Sigmoid colon (tissue), 7 donors: ENCODE results near the gene HECA. TPM values are rescaled to one million over a fixed set of nuclear protein-coding genes. Genes with fewer than 3 reads are reported as not detected.

Source experiments
- DNase-seq: peaks from one replicate; pipeline ENCODE4 v3.0.0-alpha.2; 2019
- H3K27ac ChIP-seq, 4 donors: fragments of 200-600 bp; sonication (generic); one replicate each; pipeline ENCODE4 v1.5.1; 2016 to 2019; ENCODE audit warnings: mild to moderate bottlenecking in 1 of 4
- H3K27me3 ChIP-seq, 3 donors: fragments of 200-600 bp; sonication (generic); one replicate each; pipeline ENCODE4 v1.5.1; 2019; ENCODE audit warnings: mild to moderate bottlenecking in 1 of 3
- H3K36me3 ChIP-seq, 4 donors: fragments of 200-600 bp; sonication (generic); one replicate each; pipeline ENCODE4 v1.5.1; 2016 to 2019
- H3K4me1 ChIP-seq, 4 donors: fragments of 200-600 bp; sonication (generic); one replicate each; pipeline ENCODE4 v1.5.1; 2017 to 2019
- H3K4me3 ChIP-seq, 4 donors: fragments of 200-600 bp; sonication (generic); one replicate each; pipeline ENCODE4 v1.5.1; 2017 to 2019; ENCODE audit warnings: mild to moderate bottlenecking in 2 of 4, moderate library complexity in 1 of 4
- H3K9me3 ChIP-seq, 4 donors: fragments of 200-600 bp in 3 of 4; sonication (generic) in 3 of 4; one replicate each; pipeline versions ENCODE4 v1.5.1 to v1.6.1; 2013 to 2019
- CTCF ChIP-seq, 4 experiments: fragments of 450-650 bp in 3 of 4; fragments of 200-600 bp in 1 of 4; IDR thresholded peaks; one replicate each; pipeline ENCODE4 v1.5.1; 2016 to 2019; ENCODE audit warnings: antibody characterized with exemption in 4 of 4, mild to moderate bottlenecking in 3 of 4, moderate library complexity in 2 of 4
- EP300 ChIP-seq, 4 donors: sonication (generic); formaldehyde crosslinking; IDR thresholded peaks; one replicate each; pipeline ENCODE4 v1.6.1; 2017; ENCODE audit warnings: antibody characterized with exemption in 4 of 4
- POLR2A ChIP-seq, 2 donors: fragments of 450-650 bp; IDR thresholded peaks; one replicate each; pipeline ENCODE4 v1.6.1; 2016; ENCODE audit warnings: antibody characterized with exemption in 2 of 2, mild to moderate bottlenecking in 2 of 2, moderate library complexity in 2 of 2
- POLR2AphosphoS5 ChIP-seq, 4 donors: sonication (generic); formaldehyde crosslinking; IDR thresholded peaks; one replicate each; pipeline ENCODE4 v1.6.1; 2017; ENCODE audit warnings: antibody characterized with exemption in 4 of 4
- WGBS, 2 donors: extraction: QIAGEN DNeasy Blood & Tissue Kit; methylation state at CpG; one replicate each; pipeline ENCODE4 v1.1.7; 2013; 5-methylcytosine and 5-hydroxymethylcytosine counted together
- intact Hi-C: fragments of 100-400 bp; cut with DNase I; formaldehyde crosslinking; loops from one replicate; pipeline ENCODE4 v1.15.1; 2023
- polyA plus RNA-seq, 3 donors: library from polyadenylated mRNA; stranded (reverse); fragments of 200-250 nt; gene quantifications; one replicate each; pipeline ENCODE4 v1.2.3, GENCODE V29; 2013
- total RNA-seq, 4 donors: library from RNA; depleted of rRNA; stranded (reverse); fragments of >200 nt; gene quantifications; one replicate each; pipeline ENCODE4 v1.1.0, GENCODE V29; 2016
- donor health status: healthy with polysubstance abuse.
- donor health status: Bipolar disorder and iron deficiency.
- donor health status: healthy.

HECA gene
- total and polyA plus RNA-seq, 7 donors, result 16.7 to 42.1 (median 33.5) TPM

- intact Hi-C loops, result no loop called here
- Histone ChIP-seq H3K36me3 (peaks cover 0 to 26% (median 2%) of the 10 kb centered on the region in 4 donors), H3K4me1 (no peaks in the 10 kb centered on the region), H3K4me3 (no peak overlapping the region), H3K27me3 (no peaks in the 10 kb centered on the region), H3K27ac (no peak overlapping the region), H3K9me3 (no peaks in the 10 kb centered on the region)
- WGBS, 2 donors, result 88 to 89% methylated on average over 3 of the region's 3 CpGs
- no peak for DNase-seq
- no peak for TF ChIP-seq POLR2AphosphoS5 (IDR thresholded peaks at IDR 0.05)
- no peak for TF ChIP-seq POLR2A (IDR thresholded peaks at IDR 0.05)
- TF ChIP-seq EP300 (IDR thresholded peaks at IDR 0.05), result no peak
- no peak for TF ChIP-seq CTCF (IDR thresholded peaks at IDR 0.05)
These were observed 49.6 kb downstream of the HECA start for GRCh38 chr6:139184459-139184858.

DNA sequence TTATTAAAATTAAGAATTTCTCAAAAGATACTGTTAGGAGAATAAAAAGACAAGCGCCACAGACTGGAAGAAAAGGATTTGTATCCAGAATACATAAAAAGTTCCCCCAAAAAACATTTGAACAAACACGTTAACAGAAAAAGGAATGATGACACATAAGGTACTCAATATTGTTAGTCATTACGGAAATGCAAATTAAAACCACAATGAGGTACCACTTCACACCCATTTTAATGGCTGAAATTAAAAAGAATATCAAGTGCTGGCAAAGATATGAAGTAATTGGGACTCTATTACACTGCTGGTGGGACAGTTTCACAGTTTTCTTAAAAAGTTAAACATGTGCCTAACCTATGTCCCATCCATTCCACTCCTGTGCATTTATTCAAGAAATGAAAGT is 51.4 kb downstream of the HECA start:
- H3K4me1 ChIP-seq, result no peaks in the 10 kb centered on the region
- intact Hi-C loops, result no loop called here
- no peak overlapping the region for H3K27ac ChIP-seq
- no peak for TF ChIP-seq POLR2A (IDR thresholded peaks at IDR 0.05)
- no peak for TF ChIP-seq EP300 (IDR thresholded peaks at IDR 0.05)
- no peak for TF ChIP-seq CTCF (IDR thresholded peaks at IDR 0.05)
- no peak for TF ChIP-seq POLR2AphosphoS5 (IDR thresholded peaks at IDR 0.05)
- WGBS, 2 donors, result 74 to 88% methylated on average over 3 of the region's 3 CpGs
- DNase-seq, result no peak
- peaks cover 0 to 9% (median 1%) of the 10 kb centered on the region in 4 donors for H3K36me3 ChIP-seq
- H3K4me3 ChIP-seq, result no peak overlapping the region
- no peaks in the 10 kb centered on the region for H3K27me3 ChIP-seq
- no peaks in the 10 kb centered on the region for H3K9me3 ChIP-seq

- WGBS, 2 donors, result 74 to 95% methylated on average over 1 of the region's 1 CpG
- Histone ChIP-seq H3K9me3 (no peaks in the 10 kb centered on the region), H3K4me1 (no peaks in the 10 kb centered on the region), H3K4me3 (no peak overlapping the region), H3K27me3 (no peaks in the 10 kb centered on the region), H3K27ac (no peak overlapping the region), H3K36me3 (peaks cover 0 to 5% (median 0%) of the 10 kb centered on the region in 4 donors)
- TF ChIP-seq CTCF (IDR thresholded peaks at IDR 0.05) (no peak), POLR2A (IDR thresholded peaks at IDR 0.05) (no peak), POLR2AphosphoS5 (IDR thresholded peaks at IDR 0.05) (no peak), EP300 (IDR thresholded peaks at IDR 0.05) (no peak)
- no peak for DNase-seq
- intact Hi-C loops, result no loop called here
These were observed 51.8 kb downstream of the HECA start for GRCh38 chr6:139186692-139187091.

- no peak overlapping the region for H3K27ac ChIP-seq
- no peak for DNase-seq
- TF ChIP-seq CTCF (IDR thresholded peaks at IDR 0.05) (no peak), POLR2AphosphoS5 (IDR thresholded peaks at IDR 0.05) (no peak), EP300 (IDR thresholded peaks at IDR 0.05) (no peak), POLR2A (IDR thresholded peaks at IDR 0.05) (no peak)
- intact Hi-C loops, result no loop called here
- no peaks in the 10 kb centered on the region for H3K36me3 ChIP-seq
- H3K27me3 ChIP-seq, result no peaks in the 10 kb centered on the region
- H3K4me1 ChIP-seq, result no peaks in the 10 kb centered on the region
- no peaks in the 10 kb centered on the region for H3K9me3 ChIP-seq
- 41 to 42% methylated on average over 4 of the region's 4 CpGs for WGBS, 2 donors
- H3K4me3 ChIP-seq, result no peak overlapping the region
These were observed 52.6 kb downstream of the HECA start for GRCh38 chr6:139187489-139187888.

GRCh38 chr6:139189665-139190064 is 54.8 kb downstream of the HECA start:
- intact Hi-C loops, result no loop called here
- Histone ChIP-seq H3K4me3 (no peak overlapping the region), H3K27ac (no peak overlapping the region), H3K27me3 (no peaks in the 10 kb centered on the region), H3K36me3 (no peaks in the 10 kb centered on the region), H3K4me1 (no peaks in the 10 kb centered on the region), H3K9me3 (no peaks in the 10 kb centered on the region)
- TF ChIP-seq POLR2AphosphoS5 (IDR thresholded peaks at IDR 0.05) (no peak), POLR2A (IDR thresholded peaks at IDR 0.05) (no peak), EP300 (IDR thresholded peaks at IDR 0.05) (no peak), CTCF (IDR thresholded peaks at IDR 0.05) (no peak)
- WGBS, 2 donors, result 84 to 86% methylated on average over 3 of the region's 3 CpGs
- no peak for DNase-seq
